GM19043 (cell line): ENCODE results near the gene AGMO.

Experiments used
- ATAC-seq: cut with Tn5 transposase; IDR thresholded peaks from one replicate; pipeline ENCODE4 v1.9.1; 2021; ENCODE audit warnings: low read depth; ENCODE audit not compliant: unreplicated experiment

Gene AGMO

DNA sequence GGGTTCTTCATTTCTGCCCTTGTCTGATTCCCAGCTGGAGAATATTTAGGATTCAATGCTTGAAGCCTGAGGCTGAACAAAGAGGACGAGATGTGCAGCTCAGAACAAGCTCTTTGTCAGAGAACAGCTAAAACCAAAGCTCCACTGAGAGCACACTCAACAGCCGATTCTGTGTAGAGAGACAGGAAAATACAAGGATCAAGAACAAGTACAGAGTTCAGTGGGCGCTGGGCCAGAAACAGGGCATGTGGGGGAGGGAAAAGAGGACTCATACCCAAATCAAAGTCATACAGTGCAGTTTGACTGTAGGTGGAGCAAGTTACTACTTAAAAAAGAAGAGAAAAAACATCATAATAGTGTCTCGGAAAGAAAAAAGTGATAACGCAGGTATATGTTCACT lies at the start of gene AGMO:
Gene AGMO, minus strand, starts transcription at position 181 of the 400 bp plus-strand sequence.
- ATAC-seq: no peak

- ATAC-seq: no peak
Measured at GRCh38 chr7:15610503-15610902, 48.7 kb upstream of the AGMO start.

- ATAC-seq: no peak
Measured at GRCh38 chr7:15609287-15609686, 47.5 kb upstream of the AGMO start.

DNA sequence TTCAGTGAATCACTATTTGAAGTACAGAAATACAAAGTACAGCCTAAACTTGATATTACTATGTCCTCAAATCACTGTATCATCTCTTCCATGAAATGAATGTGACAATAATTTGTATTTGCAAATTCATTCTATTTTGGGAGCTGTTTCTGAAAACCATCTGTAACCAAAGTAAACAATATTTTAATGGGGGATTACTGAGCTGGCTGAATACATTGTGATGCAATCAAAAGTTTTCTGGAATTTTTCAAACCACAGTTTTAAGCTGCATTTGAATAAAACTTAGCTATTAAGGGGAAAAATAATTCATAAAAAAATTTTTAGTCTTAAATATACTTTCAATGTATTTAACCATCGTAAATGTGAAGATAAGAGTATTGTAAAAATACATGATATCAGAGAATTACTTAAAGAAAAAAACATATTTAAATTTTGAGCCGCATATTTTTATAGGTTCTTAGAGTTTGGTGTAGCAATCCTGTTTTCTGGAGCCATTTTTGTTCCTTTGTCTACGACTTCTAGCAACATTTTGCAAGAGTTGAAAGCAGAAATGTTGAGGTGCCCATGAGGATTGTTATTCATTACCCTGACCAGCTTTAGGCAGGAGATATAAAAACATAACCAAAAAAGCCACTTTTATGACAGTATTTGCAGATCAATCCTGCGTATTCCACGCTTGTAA lies 45.9 kb upstream of the AGMO start:
- no peak for ATAC-seq

GRCh38 chr7:15606561-15606960 lies 44.7 kb upstream of the AGMO start:
- ATAC-seq: no peak

GRCh38 chr7:15604166-15604565 lies 42.4 kb upstream of the AGMO start:
- no peak for ATAC-seq

GRCh38 chr7:15603124-15603523 lies 41.3 kb upstream of the AGMO start:
- no peak for ATAC-seq

GRCh38 chr7:15602236-15602635 lies 40.4 kb upstream of the AGMO start:
- ATAC-seq: no peak

DNA sequence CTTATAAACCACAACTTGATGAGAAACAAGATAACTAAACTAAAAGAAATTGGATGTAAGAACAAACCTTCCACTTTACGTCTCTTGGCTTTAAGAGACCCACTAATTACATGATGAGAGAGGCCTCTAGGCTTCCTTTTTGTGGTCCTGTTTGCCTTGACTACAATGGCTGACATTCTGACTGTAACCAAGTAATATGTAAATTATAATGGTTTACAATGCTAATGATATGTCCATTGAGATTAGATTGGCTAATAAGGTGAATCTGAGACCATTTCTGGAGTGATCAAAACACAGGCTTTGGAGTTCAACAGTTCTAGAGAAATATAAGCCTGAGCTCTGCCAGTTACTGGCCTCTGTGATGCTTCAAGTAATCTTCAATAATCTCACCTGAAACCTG lies 39.4 kb upstream of the AGMO start:
- ATAC-seq: no peak

DNA sequence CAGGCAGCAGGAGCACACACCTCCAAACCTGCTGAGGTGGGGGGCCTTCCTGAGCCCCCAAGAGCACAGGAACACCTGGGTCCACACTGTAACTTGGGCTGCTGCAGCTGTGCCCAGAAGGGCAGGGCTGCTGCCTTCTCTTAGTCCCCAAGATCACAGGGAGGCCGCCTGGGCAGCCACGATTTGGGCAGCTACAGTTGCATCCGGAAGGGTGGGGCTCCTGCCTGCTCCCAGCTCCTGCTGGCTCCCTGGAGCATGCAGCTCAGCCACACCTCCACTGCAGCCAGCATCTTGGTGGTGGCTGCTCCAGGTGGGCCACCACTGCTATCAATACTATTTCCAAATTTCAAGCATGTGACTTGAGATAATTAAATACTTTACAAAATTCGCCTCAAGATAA lies 38.5 kb upstream of the AGMO start:
- ATAC-seq: no peak

DNA sequence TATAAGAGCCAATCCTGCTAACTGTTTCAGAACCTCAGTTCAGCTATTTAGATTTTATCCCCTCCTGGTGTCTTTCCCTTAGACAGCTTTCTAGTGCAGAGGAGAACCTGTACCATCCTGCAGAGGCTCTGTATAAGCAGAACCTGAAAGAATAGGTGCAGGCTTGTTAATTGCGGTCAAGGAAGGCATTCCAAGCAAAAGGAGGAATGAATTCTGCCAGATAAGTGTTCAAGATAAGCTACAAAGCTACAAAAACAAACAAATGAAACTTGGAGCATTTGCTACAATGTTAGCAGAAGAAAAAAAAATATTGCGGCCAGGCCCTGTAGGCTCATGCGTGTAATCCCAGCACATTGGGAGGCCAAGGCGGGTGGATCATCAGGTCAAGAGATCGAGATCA lies 32.6 kb upstream of the AGMO start:
- no peak for ATAC-seq

DNA sequence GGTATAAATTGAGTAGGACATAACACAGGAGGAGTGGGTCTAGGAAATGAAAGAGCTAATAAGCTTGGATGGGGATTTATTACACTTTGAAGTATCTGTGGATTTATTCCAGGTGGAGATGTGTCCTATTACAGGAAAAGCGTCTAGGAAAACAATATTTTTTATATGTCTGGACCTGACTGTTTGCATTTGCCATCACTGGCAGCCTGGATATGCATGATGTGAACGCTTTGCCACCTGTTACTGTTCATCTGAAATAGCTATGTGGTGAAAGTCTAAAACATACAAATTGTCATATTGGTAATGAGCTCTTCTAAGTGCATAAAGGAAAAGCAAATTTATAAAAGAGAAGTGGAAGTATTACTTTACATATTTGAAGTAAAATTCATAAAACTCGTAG lies 31.6 kb upstream of the AGMO start:
- ATAC-seq: no peak

DNA sequence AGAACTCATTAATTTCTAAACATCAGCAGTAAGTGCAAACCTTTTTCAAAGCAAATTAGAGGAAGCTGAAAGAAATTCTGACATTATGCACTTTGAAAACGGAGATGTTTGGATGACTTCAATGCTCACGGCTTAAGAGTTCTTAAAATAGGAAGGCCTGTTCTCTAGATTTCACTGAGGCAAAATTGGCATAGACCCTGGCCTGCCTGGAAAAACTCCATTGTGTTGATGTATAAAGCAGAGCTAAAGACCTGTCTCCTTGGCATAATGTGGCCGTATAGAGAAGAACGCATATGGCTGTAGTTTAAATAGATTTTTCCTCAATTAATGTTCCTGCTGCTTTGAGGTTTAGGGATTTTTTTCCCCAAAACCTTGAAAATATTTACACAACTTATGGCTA lies 24.5 kb upstream of the AGMO start:
- no peak for ATAC-seq

DNA sequence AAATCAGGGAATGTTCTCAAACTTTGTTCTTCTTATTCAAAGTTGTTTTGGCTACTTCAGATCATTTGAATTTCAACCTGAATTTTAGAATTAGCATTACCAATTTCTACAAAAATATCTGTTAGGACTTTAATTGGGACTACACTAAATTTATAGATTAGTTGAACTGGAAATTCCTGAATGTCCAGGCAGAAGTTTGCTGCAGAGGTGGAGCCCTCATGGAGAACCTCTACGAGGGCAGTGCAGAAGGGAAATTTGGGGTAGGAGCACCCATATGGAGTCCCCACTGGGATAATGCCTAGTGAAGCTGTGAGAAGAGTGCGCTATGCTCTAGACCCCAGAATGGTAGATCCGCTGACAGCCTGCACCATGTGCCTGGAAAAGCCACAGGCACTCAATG lies 22.8 kb upstream of the AGMO start:
- ATAC-seq: no peak

DNA sequence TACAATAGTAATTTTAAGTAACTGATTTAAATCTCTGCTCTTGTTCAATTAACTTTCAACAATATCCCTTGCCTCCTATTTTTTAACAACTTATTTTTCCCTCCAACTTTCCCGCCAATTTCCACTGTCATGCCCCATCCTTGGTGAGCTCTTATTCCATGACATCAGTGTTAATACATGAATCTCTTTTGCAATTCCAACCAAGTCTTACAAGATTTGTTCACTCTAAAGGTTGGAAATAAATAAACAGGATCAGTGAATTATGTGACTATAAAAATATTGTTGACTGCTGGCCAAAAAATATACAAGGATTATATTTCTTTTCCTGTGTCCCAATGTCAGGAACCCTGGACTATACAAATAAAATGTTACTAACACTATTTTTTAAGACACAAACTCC lies 21.0 kb upstream of the AGMO start:
- ATAC-seq: no peak

DNA sequence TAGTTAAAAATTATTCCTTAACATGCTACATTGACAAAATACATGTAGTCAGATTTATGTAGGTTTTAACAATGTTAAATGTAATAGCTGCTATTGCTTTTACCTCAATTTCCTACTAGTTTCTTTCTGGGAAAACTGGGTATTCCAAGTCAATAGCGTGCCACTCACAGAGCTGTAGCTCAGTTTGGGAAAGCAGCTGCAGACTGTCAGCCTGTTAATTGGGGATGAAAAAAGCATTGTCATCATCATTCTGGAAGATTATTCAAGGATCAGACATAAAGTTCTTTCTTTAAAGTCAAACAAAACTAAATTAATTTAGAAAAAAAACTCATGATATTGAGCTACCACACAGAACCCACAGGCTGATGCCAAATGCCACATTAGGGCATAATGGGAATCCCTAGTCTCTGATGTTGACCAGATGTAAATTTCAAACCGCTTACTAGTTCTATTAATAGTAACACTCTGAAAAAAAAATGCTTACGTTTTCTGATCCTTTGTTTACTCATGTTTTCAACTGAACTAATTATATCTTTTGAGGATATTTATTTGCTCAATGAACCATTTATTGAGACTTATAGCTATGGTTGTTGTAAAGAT lies 19.6 kb upstream of the AGMO start:
- ATAC-seq: no peak

GRCh38 chr7:15580604-15581351 lies 19.0 kb upstream of the AGMO start:
- no peak for ATAC-seq

DNA sequence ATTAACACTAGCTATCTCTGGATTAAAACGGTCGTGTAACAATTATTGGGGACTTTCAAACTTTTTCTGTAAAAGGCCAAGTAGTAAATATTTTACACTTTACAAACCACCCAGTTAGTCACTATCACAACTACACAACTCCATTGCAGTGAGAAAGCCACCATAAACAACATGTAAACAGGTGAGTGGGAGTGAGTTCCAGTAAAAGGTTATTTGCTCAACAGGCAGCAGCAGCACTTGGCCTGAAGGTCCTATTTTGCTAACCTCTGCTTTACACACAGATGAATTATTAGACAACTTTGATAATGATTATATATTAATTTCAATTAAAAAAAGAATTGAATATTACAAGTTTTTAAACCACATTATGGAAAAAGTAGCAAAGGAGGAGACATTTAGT lies 15.8 kb upstream of the AGMO start:
- no peak for ATAC-seq

- no peak for ATAC-seq
Measured at GRCh38 chr7:15571301-15571878, 9.6 kb upstream of the AGMO start.

GRCh38 chr7:15567652-15568051 lies 5.8 kb upstream of the AGMO start:
- no peak for ATAC-seq

- no peak for ATAC-seq
Measured at GRCh38 chr7:15567036-15567435, 5.2 kb upstream of the AGMO start.

GRCh38 chr7:15566476-15566875 lies 4.7 kb upstream of the AGMO start:
- no peak for ATAC-seq
